Measurements from ENCODE around the gene SYNJ2.

The SYNJ2 gene

GRCh38 chr6:158044525-158044888, 62.8 kb downstream of the SYNJ2 start:
- no peak for DNase-seq

- DNase-seq = no peak
These were observed 64.8 kb downstream of the SYNJ2 start for GRCh38 chr6:158046201-158047126.

- DNase-seq = no peak
These were observed 65.5 kb downstream of the SYNJ2 start for GRCh38 chr6:158047127-158047518.

- DNase-seq = no peak
These were observed 66.1 kb downstream of the SYNJ2 start for GRCh38 chr6:158047563-158048323.

GRCh38 chr6:158048589-158048988, 66.9 kb downstream of the SYNJ2 start:
- DNase-seq = no peak

- no peak for DNase-seq
These were observed 67.7 kb downstream of the SYNJ2 start for GRCh38 chr6:158049055-158050028.

GRCh38 chr6:158050107-158050735, 68.6 kb downstream of the SYNJ2 start:
- DNase-seq = no peak

- DNase-seq = no peak
These were observed 69.3 kb downstream of the SYNJ2 start for GRCh38 chr6:158050955-158051354.

DNA sequence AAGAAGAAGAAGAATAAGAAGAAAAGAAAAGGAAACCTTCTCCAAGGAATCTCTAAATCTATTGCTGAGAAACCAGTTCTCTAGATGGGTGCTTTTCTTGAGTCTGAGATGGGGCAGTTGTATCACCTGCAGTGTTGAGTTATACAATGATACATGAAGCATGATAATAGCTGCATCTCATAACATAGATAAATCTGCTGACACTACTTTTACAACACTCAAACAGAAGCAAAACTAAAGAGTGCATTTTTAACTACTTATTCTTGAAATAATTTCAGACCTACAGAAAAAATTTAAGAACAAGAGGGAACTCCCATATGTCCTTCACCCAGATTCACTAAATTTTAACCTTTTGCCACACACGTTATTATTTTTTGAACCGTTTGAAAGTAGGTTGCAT, 70.3 kb downstream of the SYNJ2 start:
- DNase-seq = no peak

DNA sequence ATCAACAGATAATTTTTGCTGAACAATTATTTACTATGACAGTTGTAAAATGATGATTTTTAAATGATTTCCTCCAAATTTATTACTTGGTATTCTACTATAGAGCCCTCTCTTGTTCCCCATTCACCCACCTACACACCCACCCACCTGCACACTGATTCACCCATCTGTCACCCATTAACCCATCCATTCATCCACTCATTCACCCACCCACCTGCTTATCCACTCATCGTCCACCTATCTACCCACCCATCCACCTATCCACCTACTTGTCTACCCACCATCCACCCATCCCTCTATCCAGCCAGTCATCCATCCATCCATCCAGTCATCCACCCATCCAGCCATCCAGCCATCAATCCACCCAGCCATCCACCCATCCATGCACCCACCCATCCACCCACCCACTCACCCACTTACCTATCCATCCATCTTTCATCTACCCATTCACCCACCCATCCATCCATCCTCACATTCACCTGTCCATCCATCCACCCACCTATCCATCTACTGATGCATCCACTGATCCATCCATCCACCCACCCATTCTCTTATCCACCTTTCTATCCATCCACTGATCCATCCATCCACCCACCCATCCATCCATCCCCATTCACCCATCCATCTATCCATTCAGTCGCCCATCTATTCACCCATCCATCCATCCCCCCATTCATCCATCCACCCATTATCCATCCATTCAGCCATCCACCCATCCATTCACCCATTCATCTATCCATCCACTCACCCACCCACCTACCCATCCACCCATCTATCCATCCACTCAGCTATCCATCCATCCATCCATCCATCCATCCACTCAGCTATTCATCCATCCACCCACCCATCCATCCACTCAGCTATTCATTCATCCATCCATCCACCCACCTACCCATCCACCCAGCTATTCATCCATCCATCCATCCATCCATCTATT, 72.0 kb downstream of the SYNJ2 start:
- DNase-seq = no peak

DNA sequence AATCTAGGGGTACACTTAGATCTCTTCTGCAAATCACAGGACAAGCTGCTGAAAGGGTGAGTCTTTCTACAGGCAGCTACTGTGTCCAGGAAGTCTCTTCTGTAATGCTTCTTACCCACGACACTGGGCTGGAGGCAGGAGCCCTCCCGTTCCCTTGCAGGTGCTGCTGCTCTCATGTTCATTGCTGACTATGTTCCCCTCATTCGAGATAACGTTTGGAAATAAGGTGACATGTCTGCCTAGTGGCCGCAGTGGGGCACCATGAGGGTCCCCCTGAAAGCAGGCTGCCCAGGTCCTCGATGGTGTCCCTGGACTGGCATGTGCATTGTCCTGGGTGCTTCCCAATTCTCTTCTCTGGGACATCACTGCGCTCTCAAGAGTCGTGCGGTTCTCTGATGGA, 74.7 kb downstream of the SYNJ2 start:
- DNase-seq = no peak

- no peak for DNase-seq
These were observed 75.1 kb downstream of the SYNJ2 start for GRCh38 chr6:158056804-158057203.

DNA sequence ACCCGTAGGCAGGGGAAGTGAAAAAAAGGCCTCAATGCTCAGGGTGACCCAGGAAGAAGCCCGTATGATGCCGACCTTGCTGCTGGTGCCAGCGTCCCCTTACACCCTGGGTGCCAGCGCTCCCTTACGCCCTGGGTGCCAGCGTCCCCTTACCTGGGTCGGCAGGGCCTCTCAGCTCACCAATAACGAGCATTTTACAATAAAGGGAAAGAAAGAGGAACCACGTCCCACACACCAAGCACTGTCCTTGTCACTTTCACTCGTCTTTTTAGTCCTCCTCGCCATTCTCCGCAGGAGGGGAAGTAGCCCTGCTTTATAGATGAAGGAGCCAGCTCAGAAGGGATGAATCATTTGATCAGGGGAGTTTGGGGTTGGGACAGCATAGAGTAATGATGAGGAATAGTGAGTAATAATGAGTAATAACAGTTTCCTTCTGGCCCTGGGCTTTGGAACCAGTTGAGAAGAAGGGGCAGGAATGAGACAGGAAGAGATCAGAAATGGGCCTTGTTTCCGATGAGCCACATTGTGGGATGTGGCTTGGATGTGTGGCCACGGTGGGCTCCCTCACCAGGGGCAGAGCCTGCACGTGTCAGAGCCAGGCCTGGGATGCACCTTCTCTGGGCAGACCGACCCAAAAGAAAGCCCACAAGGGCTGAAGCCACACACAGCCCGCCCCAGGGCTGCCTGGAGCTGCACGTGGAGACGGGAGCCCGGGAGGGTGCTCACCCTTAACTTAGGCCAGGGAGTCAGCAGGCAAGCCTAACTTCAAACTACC, 75.7 kb downstream of the SYNJ2 start:
- no peak for DNase-seq

GRCh38 chr6:158058171-158058651, 76.5 kb downstream of the SYNJ2 start:
- DNase-seq = no peak

GRCh38 chr6:158059108-158059507, 77.4 kb downstream of the SYNJ2 start:
- no peak for DNase-seq

- DNase-seq = no peak
These were observed 79.0 kb downstream of the SYNJ2 start for GRCh38 chr6:158060455-158061360.

DNA sequence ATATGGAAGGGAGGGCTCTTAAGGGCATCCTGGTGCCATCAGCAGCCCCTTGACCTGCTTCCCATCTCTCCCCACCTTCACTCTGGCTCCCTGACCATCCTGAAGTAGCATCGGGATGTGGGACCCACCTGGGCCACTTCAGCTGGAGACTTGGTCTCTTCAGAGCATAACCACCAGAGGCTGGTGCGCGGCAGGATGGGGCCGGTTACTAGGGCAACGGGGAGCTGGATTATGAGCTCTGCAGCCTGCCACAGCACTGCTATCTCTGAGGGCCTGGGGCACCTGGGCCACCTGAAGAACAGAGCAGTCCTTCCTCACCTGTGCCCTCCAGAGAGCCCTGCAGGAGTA, 79.7 kb downstream of the SYNJ2 start:
- DNase-seq = no peak

DNA sequence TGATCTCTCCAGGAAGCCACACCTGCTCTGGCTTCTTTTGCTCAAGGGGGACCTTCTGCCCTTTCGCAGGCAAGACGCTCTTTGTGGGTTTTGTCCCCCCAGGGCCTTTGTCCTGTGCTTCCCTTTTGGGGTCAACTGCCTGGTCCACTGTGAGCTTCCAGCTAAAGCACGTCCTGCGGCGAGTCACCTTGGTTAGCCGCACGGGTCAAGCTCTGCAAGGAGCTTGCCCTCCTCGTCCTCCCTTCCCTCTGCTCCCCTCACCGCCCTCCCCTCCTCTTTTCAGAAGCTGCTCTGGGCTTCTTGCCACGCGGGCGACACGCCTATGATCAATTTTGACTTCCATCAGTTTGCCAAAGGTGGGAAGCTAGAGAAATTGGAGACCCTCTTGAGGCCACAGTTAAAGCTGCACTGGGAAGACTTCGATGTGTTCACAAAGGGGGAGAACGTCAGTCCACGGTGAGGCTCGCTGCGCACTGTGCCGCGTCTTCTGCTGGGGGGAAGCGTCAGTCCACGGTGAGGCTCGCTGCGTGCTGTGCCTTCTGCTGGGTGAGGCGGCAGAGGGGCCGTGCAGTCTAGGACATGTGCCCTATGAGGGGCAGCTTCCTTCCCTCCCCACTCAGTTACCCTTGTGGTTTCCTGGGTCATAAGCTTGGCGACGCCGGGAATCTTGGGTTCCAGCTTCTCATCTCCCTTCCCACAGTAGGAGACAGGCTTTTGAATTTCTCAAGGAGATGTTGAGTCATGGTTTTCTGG, 80.2 kb downstream of the SYNJ2 start:
- no peak for DNase-seq

DNA sequence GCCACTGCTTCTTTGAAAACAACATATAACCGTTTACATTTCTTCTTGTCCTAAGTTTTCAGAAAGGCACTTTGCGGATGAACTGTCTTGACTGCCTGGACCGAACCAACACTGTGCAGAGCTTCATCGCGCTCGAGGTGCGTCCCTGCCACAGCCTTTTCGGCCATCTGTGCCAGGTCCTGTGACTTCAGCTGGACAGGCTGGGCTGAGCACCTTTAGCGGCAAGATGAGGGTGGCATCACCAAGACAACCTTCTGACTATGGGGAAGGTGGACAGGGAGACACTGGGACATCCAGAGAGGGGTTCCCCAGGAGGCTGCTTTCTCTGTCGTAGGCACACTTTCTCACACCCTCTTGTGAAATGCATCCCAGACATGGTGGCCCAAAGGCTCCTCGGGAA, 82.1 kb downstream of the SYNJ2 start:
- no peak for DNase-seq
